ENCODE measurements around the gene CABLES2.

CABLES2 gene

DNA sequence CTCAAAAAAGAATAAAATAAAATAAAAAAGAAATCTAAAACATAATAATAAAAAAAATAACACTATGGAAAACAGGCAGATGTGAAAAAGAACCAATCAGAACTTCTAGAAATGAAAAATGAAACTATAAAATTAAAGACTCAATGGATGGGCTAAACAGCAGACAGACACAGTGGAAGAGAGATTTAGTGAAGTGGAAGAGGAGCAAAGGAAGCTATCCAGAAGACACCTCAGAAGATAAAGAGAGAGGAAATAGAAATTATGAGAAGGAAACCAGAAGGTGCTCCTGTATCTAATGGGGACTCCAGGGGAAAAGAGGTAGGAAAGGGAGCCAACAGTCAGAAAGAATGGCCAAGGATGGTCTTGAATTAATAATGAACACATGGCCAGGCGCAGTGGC is 58.5 kb downstream of the CABLES2 start:
- H3K4me3 ChIP-seq (ENCODE audit: low read length), result no peak overlapping the region
- no peak for TF ChIP-seq ZNF274 (IDR thresholded peaks at IDR 0.05; ENCODE audit: low read depth, low read length)

DNA sequence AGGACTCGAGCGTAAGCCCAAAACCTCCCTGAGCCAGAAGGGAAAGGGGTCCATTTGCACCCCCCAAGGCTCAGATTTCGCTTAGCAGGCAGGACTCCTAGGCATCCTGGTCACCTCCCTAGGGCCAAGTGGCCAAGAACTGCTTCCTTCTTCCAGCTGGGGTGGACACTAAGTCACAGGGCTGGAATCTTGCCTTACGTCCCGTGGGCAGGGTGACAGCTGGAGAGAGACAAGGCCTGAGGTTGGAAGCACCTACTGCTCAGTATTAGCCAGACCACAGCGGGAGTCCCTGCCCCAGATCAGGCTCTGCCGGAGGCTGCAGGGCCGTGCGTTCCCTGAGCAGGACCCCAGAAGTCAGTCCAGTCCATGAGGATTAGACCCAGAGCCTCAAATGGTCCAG is 59.6 kb downstream of the CABLES2 start:
- H3K4me3 ChIP-seq (ENCODE audit: low read length), result no peak overlapping the region

GRCh38 chr20:62347151-62347404 is 60.0 kb downstream of the CABLES2 start:
- no peak for TF ChIP-seq ZNF274 (IDR thresholded peaks at IDR 0.05; ENCODE audit: low read depth, low read length)
- no peak overlapping the region for H3K4me3 ChIP-seq (ENCODE audit: low read length)

More for the DNA sequence above, 59.6 kb downstream of the CABLES2 start:
- no peak for TF ChIP-seq ZNF274 (IDR thresholded peaks at IDR 0.05; ENCODE audit: low read depth, low read length)

DNA sequence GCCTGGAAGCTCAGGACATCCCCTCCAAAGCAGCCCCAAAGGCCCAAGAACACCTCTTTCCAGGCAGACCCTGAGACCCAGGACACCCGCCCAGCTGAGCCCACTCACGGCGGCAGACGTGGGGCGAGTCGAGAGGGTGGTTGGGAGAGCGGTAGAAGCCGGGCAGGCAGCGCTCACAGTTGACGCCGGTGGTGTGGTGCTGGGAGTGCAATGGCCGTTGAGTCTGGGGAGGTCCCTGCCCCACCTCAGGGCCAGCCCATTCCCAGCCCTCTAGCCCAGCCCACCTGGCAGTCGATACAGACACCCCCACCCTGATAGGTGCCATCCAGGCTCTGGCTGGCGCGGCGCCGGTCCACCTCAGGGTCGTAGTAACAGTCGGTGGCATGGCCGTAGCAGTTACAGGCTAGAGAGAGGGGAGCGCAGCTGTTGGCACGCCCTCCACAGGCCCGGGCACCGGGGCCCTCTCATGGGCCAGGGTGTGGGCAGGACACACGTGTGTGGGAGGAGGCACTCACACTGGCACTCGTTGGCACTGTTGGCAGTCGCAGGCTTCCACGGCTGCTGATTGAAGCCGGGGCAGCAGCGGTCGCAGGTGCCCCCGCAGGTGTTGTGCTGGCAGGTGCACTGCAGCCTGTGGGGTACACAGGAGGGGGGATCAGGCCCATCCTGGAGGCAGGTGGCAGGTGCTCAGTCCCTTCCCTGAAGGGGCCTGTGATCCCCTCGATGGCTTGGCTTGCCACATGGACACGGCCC is 60.5 kb downstream of the CABLES2 start:
- no peak for TF ChIP-seq ZNF274 (IDR thresholded peaks at IDR 0.05; ENCODE audit: low read depth, low read length)
- no peak overlapping the region for H3K4me3 ChIP-seq (ENCODE audit: low read length)

DNA sequence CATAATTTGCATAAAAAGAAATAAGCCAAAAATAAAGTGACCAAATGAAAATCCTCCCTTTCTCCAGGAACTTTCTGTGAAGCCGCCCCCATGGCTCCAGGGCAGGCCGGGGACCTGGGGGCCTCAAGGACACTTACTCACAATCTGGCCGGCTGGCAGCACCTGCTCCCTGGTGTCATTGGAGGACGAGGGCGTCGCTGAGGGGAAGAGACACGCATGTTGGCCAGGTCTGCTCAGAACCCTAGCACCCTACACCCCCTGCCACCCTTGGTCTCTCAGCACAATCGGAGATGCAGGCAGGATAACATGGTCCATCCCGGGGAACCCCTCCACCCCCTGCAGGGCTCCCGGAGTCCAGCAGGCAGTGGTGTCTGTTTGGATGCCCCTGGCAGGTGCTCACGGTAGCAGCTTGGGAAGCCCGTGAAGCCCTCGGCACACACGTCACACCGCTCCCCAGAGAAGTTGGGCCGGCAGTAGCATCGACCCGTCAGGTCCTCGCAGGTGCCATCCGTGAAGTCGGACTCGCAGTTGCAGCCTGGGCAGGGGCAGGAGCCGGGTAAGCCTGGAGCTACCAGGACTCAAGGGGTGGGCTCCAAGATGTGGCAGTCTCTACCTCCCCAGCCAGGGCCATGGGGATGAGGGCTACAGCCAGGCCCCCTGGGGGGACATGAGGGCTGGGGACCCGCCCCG is 61.3 kb downstream of the CABLES2 start:
- no peak overlapping the region for H3K4me3 ChIP-seq (ENCODE audit: low read length)
- no peak for TF ChIP-seq ZNF274 (IDR thresholded peaks at IDR 0.05; ENCODE audit: low read depth, low read length)

GRCh38 chr20:62344782-62345181 is 62.3 kb downstream of the CABLES2 start:
- TF ChIP-seq ZNF274 (IDR thresholded peaks at IDR 0.05; ENCODE audit: low read depth, low read length), result no peak
- H3K4me3 ChIP-seq (ENCODE audit: low read length), result no peak overlapping the region

GRCh38 chr20:62344092-62344491 is 63.0 kb downstream of the CABLES2 start:
- TF ChIP-seq ZNF274 (IDR thresholded peaks at IDR 0.05; ENCODE audit: low read depth, low read length), result no peak
- H3K4me3 ChIP-seq (ENCODE audit: low read length), result no peak overlapping the region

GRCh38 chr20:62342910-62343309 is 64.2 kb downstream of the CABLES2 start:
- TF ChIP-seq ZNF274 (IDR thresholded peaks at IDR 0.05; ENCODE audit: low read depth, low read length), result no peak

DNA sequence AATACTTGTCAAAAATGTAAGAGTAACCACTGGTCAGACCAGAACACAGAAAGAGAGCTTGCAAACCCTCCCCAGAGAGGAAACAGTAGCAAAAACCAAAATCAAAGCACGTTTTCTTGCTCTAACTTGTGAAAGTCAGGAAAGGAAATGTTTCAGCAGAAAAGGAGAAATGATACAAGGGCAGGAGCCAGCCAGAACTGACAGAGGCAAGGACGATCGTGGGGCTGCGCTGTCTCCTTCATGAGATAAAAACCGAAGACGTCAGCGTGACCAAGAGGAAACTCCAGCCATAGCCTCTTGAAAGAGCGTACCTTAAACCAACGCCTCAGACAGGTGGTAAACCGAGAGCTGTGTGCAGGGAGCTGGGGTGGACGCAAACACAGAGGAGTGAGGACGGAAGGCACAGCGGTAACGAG is 67.4 kb downstream of the CABLES2 start:
- no peak for TF ChIP-seq ZNF274 (IDR thresholded peaks at IDR 0.05; ENCODE audit: low read depth, low read length)
- H3K4me3 ChIP-seq (ENCODE audit: low read length), result peak overlapping the region; percentile 30; the same call in 1 of the 2 replicates

More at GRCh38 chr20:62342910-62343309, 64.2 kb downstream of the CABLES2 start:
- no peak overlapping the region for H3K4me3 ChIP-seq (ENCODE audit: low read length)

Measured in GM08714 (cell line).